Liver (tissue), 3 donors: ENCODE results near the gene CUX1.
"Not testable (repeated sequence)": the region's sequence is repeated elsewhere in the genome, so short reads cannot be mapped to it uniquely, and the experiment has no call there.

ENCODE experiments used
- ATF3 ChIP-seq: IDR thresholded peaks from 2 replicates; pipeline ENCODE4 v1.6.1; 2016; ENCODE audit warnings: antibody characterized with exemption
- CTCF ChIP-seq: fragments of 150-350 bp; IDR thresholded peaks from 2 replicates; pipeline ENCODE4 v1.5.1; 2017; ENCODE audit warnings: improper control_type of control experiment, low read depth, low read length; ENCODE audit not compliant: missing input control
- FOXA1 ChIP-seq: IDR thresholded peaks from 2 replicates; pipeline ENCODE4 v1.6.1; 2016; ENCODE audit warnings: antibody characterized with exemption
- GABPA ChIP-seq, 2 donors: IDR thresholded peaks in 1 of 2; conservative IDR thresholded peaks in 1 of 2; 2 replicates each; pipeline ENCODE4 v1.6.1; 2016; ENCODE audit warnings: antibody characterized with exemption in 2 of 2, mild to moderate bottlenecking in 1 of 2, moderate library complexity in 1 of 2
- JUND ChIP-seq, 2 donors: IDR thresholded peaks; 2 replicates each; pipeline ENCODE4 v1.6.1; 2016; ENCODE audit warnings: antibody characterized with exemption in 2 of 2
- MAX ChIP-seq: IDR thresholded peaks from 2 replicates; pipeline ENCODE4 v1.6.1; 2016; ENCODE audit warnings: antibody characterized with exemption
- TAF1 ChIP-seq: conservative IDR thresholded peaks from 2 replicates; pipeline ENCODE4 v1.6.1; 2016; ENCODE audit warnings: antibody characterized with exemption, mild to moderate bottlenecking
- ZBTB33 ChIP-seq: IDR thresholded peaks from 2 replicates; pipeline ENCODE4 v1.6.1; 2016; ENCODE audit warnings: antibody characterized with exemption
- donor health status: healthy.
- donor health status: healthy.

GRCh38 chr7:101792682-101793071 lies 24.7 kb upstream of the CUX1 start:
- TF ChIP-seq CTCF; ATF3; GABPA (IDR thresholded peaks at IDR 0.05 in 1 of 2, conservative IDR thresholded peaks at IDR 0.05 in 1 of 2); JUND (IDR thresholded peaks at IDR 0.05); TAF1; MAX; ZBTB33; FOXA1: not testable (repeated sequence)
